Activated CD8-positive, alpha-beta T cell treated with anti-CD3 and anti-CD28 coated beads for 36 hours (primary cell): Measurements from ENCODE around the gene TBC1D22A. TPM values are rescaled to one million over a fixed set of nuclear protein-coding genes. Genes with fewer than 3 reads are reported as not detected.

Experiments
- ATAC-seq: fragments of 200-7000 bp; cut with Tn5 transposase; one replicate; pipeline ENCODE4 v1.10.0; 2021; ENCODE audit warnings: mild to moderate bottlenecking, moderate library complexity
- CTCF ChIA-PET: fragments of 350-600 bp; sonication (Branson Sonifier 250); formaldehyde crosslinking; loops from one replicate; lab custom pipeline; 2021; ENCODE audit warnings: antibody characterized with exemption; lab: Charles Lee
- POLR2A ChIA-PET: fragments of 350-600 bp; sonication (Branson Sonifier 250); formaldehyde crosslinking; loops from one replicate; lab custom pipeline; 2021; ENCODE audit warnings: antibody characterized with exemption; lab: Charles Lee
- DNase-seq: peaks from one replicate; pipeline ENCODE4 v3.0.0-alpha.2; 2020
- H3K27ac Mint-ChIP-seq: one replicate; pipeline ENCODE4 v1.8.0; 2021; ENCODE audit warnings: mild to moderate bottlenecking, mixed read lengths
- H3K27me3 Mint-ChIP-seq: one replicate; pipeline ENCODE4 v1.8.0; 2021; ENCODE audit warnings: mixed read lengths
- H3K36me3 Mint-ChIP-seq: one replicate; pipeline ENCODE4 v1.8.0; 2021; ENCODE audit warnings: low read depth, mixed read lengths
- H3K4me1 Mint-ChIP-seq: one replicate; pipeline ENCODE4 v1.8.0; 2021; ENCODE audit warnings: low read depth, mixed read lengths
- H3K4me3 Mint-ChIP-seq: one replicate; pipeline ENCODE4 v1.8.0; 2021; ENCODE audit warnings: mild to moderate bottlenecking, moderate library complexity, mixed read lengths
- H3K9me3 Mint-ChIP-seq: one replicate; pipeline ENCODE4 v1.8.0; 2021; ENCODE audit warnings: mixed read lengths
- intact Hi-C: fragments of 100-400 bp; cut with micrococcal nuclease; formaldehyde crosslinking; loops from one replicate; pipeline ENCODE4 v1.10.0; 2022
- total RNA-seq, 2 experiments: library from RNA; stranded (reverse); gene quantifications; one replicate each; pipeline ENCODE4 v1.2.3, GENCODE V29; 2021
- TF ChIP-seq, protein P1 (sequence below): fragments of 200-600 bp; IDR thresholded peaks from one replicate; pipeline ENCODE4 v1.8.0; 2022; ENCODE audit warnings: antibody characterized with exemption, mild to moderate bottlenecking

Gene TBC1D22A
- total RNA-seq, 2 experiments from 2014 or later = 41.0 to 42.8 TPM

- no peak overlapping the region for H3K4me3 Mint-ChIP-seq
- CTCF ChIA-PET = no interaction called here
- no peaks in the 10 kb centered on the region for H3K27me3 Mint-ChIP-seq
- intact Hi-C loops = no loop called here
- DNase-seq (no peak), ATAC-seq (no peak)
- no peaks in the 10 kb centered on the region for H3K4me1 Mint-ChIP-seq
- no peak overlapping the region for H3K27ac Mint-ChIP-seq
- no peaks in the 10 kb centered on the region for H3K9me3 Mint-ChIP-seq
- TF ChIP-seq, protein P1, sequence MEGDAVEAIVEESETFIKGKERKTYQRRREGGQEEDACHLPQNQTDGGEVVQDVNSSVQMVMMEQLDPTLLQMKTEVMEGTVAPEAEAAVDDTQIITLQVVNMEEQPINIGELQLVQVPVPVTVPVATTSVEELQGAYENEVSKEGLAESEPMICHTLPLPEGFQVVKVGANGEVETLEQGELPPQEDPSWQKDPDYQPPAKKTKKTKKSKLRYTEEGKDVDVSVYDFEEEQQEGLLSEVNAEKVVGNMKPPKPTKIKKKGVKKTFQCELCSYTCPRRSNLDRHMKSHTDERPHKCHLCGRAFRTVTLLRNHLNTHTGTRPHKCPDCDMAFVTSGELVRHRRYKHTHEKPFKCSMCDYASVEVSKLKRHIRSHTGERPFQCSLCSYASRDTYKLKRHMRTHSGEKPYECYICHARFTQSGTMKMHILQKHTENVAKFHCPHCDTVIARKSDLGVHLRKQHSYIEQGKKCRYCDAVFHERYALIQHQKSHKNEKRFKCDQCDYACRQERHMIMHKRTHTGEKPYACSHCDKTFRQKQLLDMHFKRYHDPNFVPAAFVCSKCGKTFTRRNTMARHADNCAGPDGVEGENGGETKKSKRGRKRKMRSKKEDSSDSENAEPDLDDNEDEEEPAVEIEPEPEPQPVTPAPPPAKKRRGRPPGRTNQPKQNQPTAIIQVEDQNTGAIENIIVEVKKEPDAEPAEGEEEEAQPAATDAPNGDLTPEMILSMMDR = no peak
- POLR2A ChIA-PET = no interaction called here
- H3K36me3 Mint-ChIP-seq = peaks cover 10% of the 10 kb centered on the region
Measured at GRCh38 chr22:46911346-46911745, 148.9 kb downstream of the TBC1D22A start.

GRCh38 chr22:46913351-46913750 is 150.9 kb downstream of the TBC1D22A start:
- intact Hi-C loops = no loop called here
- no peaks in the 10 kb centered on the region for H3K4me1 Mint-ChIP-seq
- TF ChIP-seq, protein P1 = no peak
- H3K36me3 Mint-ChIP-seq = peaks cover 13% of the 10 kb centered on the region
- H3K27me3 Mint-ChIP-seq = no peaks in the 10 kb centered on the region
- no peaks in the 10 kb centered on the region for H3K9me3 Mint-ChIP-seq
- H3K27ac Mint-ChIP-seq = no peak overlapping the region
- H3K4me3 Mint-ChIP-seq = no peak overlapping the region
- POLR2A ChIA-PET = no interaction called here
- DNase-seq (no peak), ATAC-seq (no peak)
- CTCF ChIA-PET = no interaction called here

DNA sequence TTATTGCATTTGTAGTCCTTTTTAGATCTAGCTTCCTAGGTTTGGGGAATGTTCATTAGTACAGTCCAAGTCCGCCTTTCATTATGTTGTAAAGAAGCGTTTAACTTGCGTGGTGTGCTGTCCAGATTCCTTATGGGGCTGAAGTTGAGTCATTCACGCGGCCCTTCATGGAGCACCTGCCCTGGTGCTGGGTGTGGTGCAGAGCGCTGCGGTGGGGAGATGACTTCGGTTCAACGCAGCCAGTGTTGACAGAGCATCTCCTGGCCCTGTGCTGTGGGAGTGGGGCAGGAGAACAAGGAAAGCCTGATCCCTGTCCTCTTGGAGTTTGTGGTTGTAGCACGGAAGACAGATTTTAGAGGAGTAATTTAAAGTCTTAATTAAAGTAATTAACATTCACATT is 152.0 kb downstream of the TBC1D22A start:
- no peak for DNase-seq
- Mint-ChIP-seq H3K4me3 (no peak overlapping the region), H3K27me3 (no peaks in the 10 kb centered on the region), H3K9me3 (no peaks in the 10 kb centered on the region), H3K36me3 (peaks cover 23% of the 10 kb centered on the region), H3K27ac (no peak overlapping the region), H3K4me1 (no peaks in the 10 kb centered on the region)
- ChIA-PET POLR2A (no interaction called here), CTCF (interaction anchor here (0.7 kb wide), 1 partner anchor 134 kb away, joined by 3 read pairs; no protein-coding TSS in a partner anchor)
- no peak for ATAC-seq
- TF ChIP-seq, protein P1 = no peak
- intact Hi-C loops = no loop called here

DNA sequence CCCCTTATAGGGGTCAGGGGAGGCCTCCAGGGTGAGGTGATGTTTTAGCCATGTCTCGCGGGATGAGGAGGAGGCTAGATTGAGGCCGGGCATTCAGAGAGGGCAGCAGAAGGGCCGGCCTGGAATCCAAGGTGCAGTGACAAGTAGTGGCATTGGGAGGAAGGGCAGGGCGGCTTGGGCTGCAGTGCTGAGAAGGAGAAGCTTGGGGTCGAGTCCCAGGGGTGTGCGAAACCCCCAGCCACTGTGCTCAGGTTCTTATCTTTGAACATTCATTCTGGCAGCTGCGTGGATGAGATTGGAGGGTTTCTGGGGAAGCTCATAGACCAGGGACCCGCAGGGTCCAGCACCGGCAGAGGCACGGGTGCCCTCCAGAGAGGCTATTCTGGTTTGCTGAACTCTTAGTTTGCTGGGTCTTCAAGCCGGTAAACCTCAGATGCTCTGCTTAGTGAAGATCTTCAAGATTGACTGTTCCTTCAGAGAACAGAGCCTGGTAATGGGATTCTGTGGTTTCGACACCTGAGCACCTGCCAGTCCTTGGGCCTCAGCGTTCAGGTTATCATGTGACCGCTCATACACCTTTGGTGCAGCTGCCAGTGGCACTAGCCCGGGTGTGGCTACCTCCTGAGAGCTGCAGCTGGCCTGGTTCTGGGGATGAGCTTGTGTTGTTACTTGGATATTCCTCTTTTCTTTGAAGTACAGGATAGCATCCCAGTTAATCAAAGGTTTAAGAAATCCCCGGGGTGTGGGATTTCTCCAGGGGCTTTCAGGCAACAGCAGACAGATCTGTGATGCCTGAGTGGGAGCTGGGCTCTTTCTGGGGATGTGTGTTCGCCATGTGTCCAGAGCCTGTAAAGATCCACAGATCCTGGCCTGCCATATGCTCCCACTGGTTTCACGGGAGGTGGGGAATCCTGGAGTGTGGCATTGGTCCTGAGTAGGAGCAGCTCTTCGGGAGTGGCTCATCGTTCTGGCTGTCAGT is 152.8 kb downstream of the TBC1D22A start:
- ChIA-PET CTCF (no interaction called here), POLR2A (interaction anchor here (0.9 kb wide), 1 partner anchor 9 kb away, joined by 3 read pairs; no protein-coding TSS in a partner anchor)
- Mint-ChIP-seq H3K4me3 (no peak overlapping the region), H3K27me3 (no peaks in the 10 kb centered on the region), H3K9me3 (no peaks in the 10 kb centered on the region), H3K36me3 (peaks cover 29% of the 10 kb centered on the region), H3K27ac (no peak overlapping the region), H3K4me1 (no peaks in the 10 kb centered on the region)
- ATAC-seq (no peak), DNase-seq (no peak)
- TF ChIP-seq, protein P1 = no peak
- intact Hi-C loops = no loop called here
